ENCODE results near the gene TFPI2. TPM values are rescaled to one million over a fixed set of nuclear protein-coding genes. Genes with fewer than 3 reads are reported as not detected.

The TFPI2 gene
- total RNA-seq, 4 donors from 2014 or later, result 0.67 to 1.9 (median 0.95) TPM; not detected in 1

GRCh38 chr7:93862651-93863050 lies 27.9 kb downstream of the TFPI2 start:
- no peaks in the 10 kb centered on the region for H3K4me1 ChIP-seq
- H3K27me3 ChIP-seq, result no peaks in the 10 kb centered on the region
- intact Hi-C loops (cut with DNase I), result no loop called here
- 73 to 77% methylated on average over 2 of the region's 2 CpGs for WGBS, 2 donors
- no peak overlapping the region for H3K4me3 ChIP-seq
- no peak for DNase-seq
- no peaks in the 10 kb centered on the region for H3K36me3 ChIP-seq
- TF ChIP-seq, protein P1, sequence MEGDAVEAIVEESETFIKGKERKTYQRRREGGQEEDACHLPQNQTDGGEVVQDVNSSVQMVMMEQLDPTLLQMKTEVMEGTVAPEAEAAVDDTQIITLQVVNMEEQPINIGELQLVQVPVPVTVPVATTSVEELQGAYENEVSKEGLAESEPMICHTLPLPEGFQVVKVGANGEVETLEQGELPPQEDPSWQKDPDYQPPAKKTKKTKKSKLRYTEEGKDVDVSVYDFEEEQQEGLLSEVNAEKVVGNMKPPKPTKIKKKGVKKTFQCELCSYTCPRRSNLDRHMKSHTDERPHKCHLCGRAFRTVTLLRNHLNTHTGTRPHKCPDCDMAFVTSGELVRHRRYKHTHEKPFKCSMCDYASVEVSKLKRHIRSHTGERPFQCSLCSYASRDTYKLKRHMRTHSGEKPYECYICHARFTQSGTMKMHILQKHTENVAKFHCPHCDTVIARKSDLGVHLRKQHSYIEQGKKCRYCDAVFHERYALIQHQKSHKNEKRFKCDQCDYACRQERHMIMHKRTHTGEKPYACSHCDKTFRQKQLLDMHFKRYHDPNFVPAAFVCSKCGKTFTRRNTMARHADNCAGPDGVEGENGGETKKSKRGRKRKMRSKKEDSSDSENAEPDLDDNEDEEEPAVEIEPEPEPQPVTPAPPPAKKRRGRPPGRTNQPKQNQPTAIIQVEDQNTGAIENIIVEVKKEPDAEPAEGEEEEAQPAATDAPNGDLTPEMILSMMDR (IDR thresholded peaks at IDR 0.05), result no peak
- no peak for TF ChIP-seq POLR2A (IDR thresholded peaks at IDR 0.05)
- H3K27ac ChIP-seq, result no peak overlapping the region
- H3K9me3 ChIP-seq, result no peaks in the 10 kb centered on the region

DNA sequence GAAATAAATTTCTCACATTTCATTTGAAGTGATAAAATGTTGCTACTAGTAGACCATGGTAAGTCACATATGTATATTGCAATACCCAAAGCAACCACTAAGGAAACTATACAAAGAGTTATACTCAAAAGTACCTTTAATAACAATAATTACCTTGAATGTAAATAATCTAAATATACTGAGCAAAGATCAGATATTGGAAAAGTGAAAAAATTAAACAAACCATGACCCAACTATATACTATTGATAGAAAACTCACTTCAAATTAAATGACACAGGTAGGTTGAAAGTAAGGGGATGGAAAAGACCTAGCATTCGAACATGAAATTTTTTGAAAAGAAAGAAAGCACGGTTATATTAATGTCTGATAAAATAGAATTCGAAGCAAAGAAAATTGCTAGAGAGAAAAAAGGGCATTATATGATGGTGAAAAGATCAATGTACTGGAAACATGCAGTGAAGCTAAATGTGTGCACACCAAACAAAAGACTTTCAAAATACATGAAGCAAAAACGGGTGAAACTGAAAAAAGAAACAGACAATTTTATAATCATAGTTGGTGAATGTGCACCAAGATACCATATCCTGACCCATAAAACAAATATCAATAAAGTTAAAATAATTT lies 29.1 kb downstream of the TFPI2 start:
- Histone ChIP-seq H3K27me3 (no peaks in the 10 kb centered on the region), H3K36me3 (no peaks in the 10 kb centered on the region), H3K27ac (no peak overlapping the region), H3K4me1 (no peaks in the 10 kb centered on the region), H3K9me3 (no peaks in the 10 kb centered on the region), H3K4me3 (no peak overlapping the region)
- TF ChIP-seq POLR2A (IDR thresholded peaks at IDR 0.05), result no peak
- TF ChIP-seq, protein P1 (IDR thresholded peaks at IDR 0.05), result peak in 3 of 6 experiments; percentile 12 to 17 (median 13)
- WGBS, 2 donors, result 69 to 71% methylated on average over 4 of the region's 4 CpGs
- DNase-seq, result no peak
- intact Hi-C loops (cut with DNase I), result no loop called here

GRCh38 chr7:93860261-93860660 lies 30.3 kb downstream of the TFPI2 start:
- Histone ChIP-seq H3K27me3 (no peaks in the 10 kb centered on the region), H3K4me3 (no peak overlapping the region), H3K27ac (no peak overlapping the region), H3K9me3 (no peaks in the 10 kb centered on the region), H3K4me1 (no peaks in the 10 kb centered on the region), H3K36me3 (no peaks in the 10 kb centered on the region)
- 48 to 52% methylated on average over 1 of the region's 1 CpG for WGBS, 2 donors
- DNase-seq, result no peak
- intact Hi-C loops (cut with DNase I), result no loop called here
- TF ChIP-seq, protein P1 (IDR thresholded peaks at IDR 0.05), result no peak
- TF ChIP-seq POLR2A (IDR thresholded peaks at IDR 0.05), result no peak

DNA sequence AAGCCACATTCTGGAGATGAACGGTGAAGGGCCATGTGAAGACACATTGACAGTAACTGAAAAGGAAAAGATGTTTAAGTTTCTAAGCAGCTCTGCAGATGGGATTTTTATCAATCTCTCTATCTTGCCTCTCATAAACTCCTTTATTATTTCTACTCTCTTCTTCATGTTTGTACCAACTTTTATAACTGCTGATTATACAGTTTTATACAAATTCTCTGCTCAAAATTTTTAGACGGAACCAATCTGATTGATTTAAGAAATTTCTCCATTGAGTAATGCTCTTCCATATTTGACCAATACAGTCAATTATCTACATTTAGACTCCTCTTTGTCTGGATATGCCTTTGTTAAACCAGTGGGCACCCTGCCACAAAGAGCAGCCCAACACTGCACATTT lies 31.7 kb downstream of the TFPI2 start:
- DNase-seq, result no peak
- no peaks in the 10 kb centered on the region for H3K27me3 ChIP-seq
- intact Hi-C loops (cut with DNase I), result no loop called here
- H3K4me3 ChIP-seq, result no peak overlapping the region
- H3K36me3 ChIP-seq, result no peaks in the 10 kb centered on the region
- WGBS, 2 donors, result 90 to 92% methylated on average over 2 of the region's 2 CpGs
- TF ChIP-seq POLR2A (IDR thresholded peaks at IDR 0.05), result no peak
- TF ChIP-seq, protein P1 (IDR thresholded peaks at IDR 0.05), result no peak
- no peak overlapping the region for H3K27ac ChIP-seq
- no peaks in the 10 kb centered on the region for H3K4me1 ChIP-seq
- no peaks in the 10 kb centered on the region for H3K9me3 ChIP-seq

DNA sequence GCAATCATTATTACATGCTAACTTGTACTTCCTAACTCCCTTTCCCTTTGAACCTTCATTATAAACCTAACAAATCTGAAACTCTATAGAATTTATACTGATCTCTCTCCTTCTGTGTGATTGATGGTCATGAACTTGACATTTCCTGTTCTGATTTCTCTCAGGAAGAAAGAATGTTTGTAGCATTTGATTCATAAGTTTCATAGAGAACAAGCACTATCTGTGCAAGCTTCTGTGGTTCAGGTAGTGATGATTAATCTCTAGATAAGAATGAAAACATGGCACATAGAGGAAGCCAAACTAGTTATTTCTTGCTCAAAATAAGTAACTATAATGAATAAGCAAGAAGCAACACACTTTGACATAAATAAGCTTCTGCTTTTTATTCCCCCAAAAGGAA lies 34.2 kb downstream of the TFPI2 start:
- no peak for TF ChIP-seq POLR2A (IDR thresholded peaks at IDR 0.05)
- TF ChIP-seq, protein P1 (IDR thresholded peaks at IDR 0.05), result no peak
- no peaks in the 10 kb centered on the region for H3K27me3 ChIP-seq
- H3K9me3 ChIP-seq, result no peaks in the 10 kb centered on the region
- H3K4me1 ChIP-seq, result no peaks in the 10 kb centered on the region
- no peaks in the 10 kb centered on the region for H3K36me3 ChIP-seq
- no peak overlapping the region for H3K4me3 ChIP-seq
- intact Hi-C loops (cut with DNase I), result no loop called here
- no peak for DNase-seq
- H3K27ac ChIP-seq, result no peak overlapping the region

All from esophagus squamous epithelium (tissue), 5 donors.